Suprapubic skin (tissue), 4 donors: ENCODE measurements around the gene TBL2.

Source experiments
- CTCF ChIP-seq, 2 donors: fragments of 200-600 bp in 1 of 2; fragments of 450-650 bp in 1 of 2; sonication (generic) in 1 of 2; IDR thresholded peaks; one replicate each; pipeline ENCODE4 v1.5.1; 2016 to 2019; ENCODE audit warnings: antibody characterized with exemption in 2 of 2, mild to moderate bottlenecking in 1 of 2, moderate library complexity in 1 of 2
- EP300 ChIP-seq: sonication (generic); formaldehyde crosslinking; IDR thresholded peaks from one replicate; pipeline ENCODE4 v1.6.1; 2017; ENCODE audit warnings: antibody characterized with exemption
- POLR2A ChIP-seq, 2 donors: fragments of 450-650 bp; IDR thresholded peaks; one replicate each; pipeline ENCODE4 v1.6.1; 2017; ENCODE audit warnings: antibody characterized with exemption in 2 of 2, mild to moderate bottlenecking in 2 of 2, moderate library complexity in 2 of 2
- POLR2AphosphoS5 ChIP-seq, 3 donors: sonication (generic); formaldehyde crosslinking; IDR thresholded peaks; one replicate each; pipeline ENCODE4 v1.6.1; 2017; ENCODE audit warnings: antibody characterized with exemption in 3 of 3

- TF ChIP-seq POLR2A (IDR thresholded peaks at IDR 0.05) (no peak), CTCF (IDR thresholded peaks at IDR 0.05) (no peak), EP300 (no peak), POLR2AphosphoS5 (IDR thresholded peaks at IDR 0.05) (no peak)
Measured at GRCh38 chr7:73539709-73540108, 38.7 kb downstream of the TBL2 start.
